Neutrophil (primary cell): ENCODE measurements around the gene NFE2L3.
"Not testable (repeated sequence)": the region's sequence is repeated elsewhere in the genome, so short reads cannot be mapped to it uniquely, and the experiment has no call there.

Experiments used
- H3K27ac ChIP-seq: fragments of 200-600 bp; sonication (generic); 2 replicates; pipeline ENCODE4 v1.5.1; 2016; ENCODE audit warnings: mild to moderate bottlenecking, moderate library complexity
- H3K27me3 ChIP-seq: fragments of 200-600 bp; sonication (generic); 2 replicates; pipeline ENCODE4 v1.6.0; 2016; ENCODE audit warnings: mild to moderate bottlenecking
- H3K36me3 ChIP-seq: fragments of 200-600 bp; sonication (generic); 2 replicates; pipeline ENCODE4 v1.5.1; 2017
- H3K4me1 ChIP-seq, 2 experiments: fragments of 200-600 bp in 1 of 2; sonication (generic) in 1 of 2; 1 replicate in 1 of 2; 2 replicates in 1 of 2; pipeline versions ENCODE4 v1.5.1 to v1.6.1; 2013 to 2016; ENCODE audit warnings: low read depth in 1 of 2, low read length in 1 of 2, mild to moderate bottlenecking in 1 of 2, moderate library complexity in 1 of 2; ENCODE audit not compliant: control insufficient read depth in 1 of 2, insufficient read depth in 1 of 2
- H3K4me3 ChIP-seq, 2 experiments: fragments of 200-600 bp in 1 of 2; sonication (generic) in 1 of 2; 1 replicate in 1 of 2; 2 replicates in 1 of 2; pipeline ENCODE4 v1.5.1; 2013 to 2016; ENCODE audit warnings: low read depth in 1 of 2, low read length in 1 of 2, mild to moderate bottlenecking in 1 of 2, moderate library complexity in 1 of 2
- H3K9me3 ChIP-seq: fragments of 200-600 bp; sonication (generic); 2 replicates; pipeline ENCODE4 v1.5.1; 2016
- CTCF ChIP-seq: fragments of 200-600 bp; sonication (generic); IDR thresholded peaks from 2 replicates; pipeline ENCODE4 v1.5.1; 2016; ENCODE audit warnings: antibody characterized with exemption

Gene NFE2L3

DNA sequence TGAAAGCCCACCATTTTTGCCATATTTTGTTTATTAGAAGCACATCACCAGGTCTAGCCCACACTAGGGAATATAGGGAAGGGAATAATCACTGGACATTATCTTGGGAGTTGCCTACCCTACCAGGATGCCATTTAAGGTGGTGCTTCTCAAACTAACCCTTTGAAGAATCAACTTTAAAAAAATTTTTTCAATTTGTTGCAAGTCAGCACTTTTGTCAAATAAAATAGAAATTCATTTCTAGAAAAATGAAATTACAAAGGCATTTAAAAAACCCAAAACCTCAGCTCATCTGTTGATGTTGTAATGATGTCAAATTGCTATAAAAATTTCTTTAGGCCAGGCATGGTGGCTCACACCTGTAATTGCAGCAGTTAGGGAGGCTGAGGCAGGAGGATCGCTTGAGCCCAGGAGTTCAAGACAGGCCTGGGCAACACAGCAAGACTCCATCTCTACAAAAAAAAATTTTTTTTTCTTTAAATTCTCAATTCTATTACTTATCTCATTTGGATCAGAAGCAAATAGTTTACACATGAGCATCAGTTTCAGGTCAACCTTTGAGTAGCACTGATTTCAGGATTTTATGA lies 2.5 kb upstream of the NFE2L3 start:
- no peak for TF ChIP-seq CTCF

DNA sequence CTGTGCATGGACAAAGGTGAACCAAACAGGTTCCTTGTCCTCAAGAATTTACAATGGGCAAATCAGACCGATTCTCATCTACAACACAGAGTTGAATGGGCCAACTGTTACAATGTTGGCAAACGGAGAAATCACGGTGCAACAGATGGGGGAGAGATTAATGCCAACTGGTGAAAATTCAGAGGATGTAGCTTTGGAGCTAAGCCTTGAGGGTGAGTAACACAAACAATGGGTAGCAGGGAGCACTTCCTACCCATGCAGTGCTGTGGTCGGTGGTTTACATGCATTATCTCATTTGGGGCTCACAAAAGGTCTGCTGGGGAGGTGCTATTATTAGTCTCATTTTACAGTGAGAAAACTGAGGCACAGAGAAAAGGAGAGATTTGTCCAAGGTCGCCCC lies 902 bp upstream of the NFE2L3 start:
- H3K4me3 ChIP-seq, result no peak overlapping the region
- H3K27me3 ChIP-seq, result peaks cover 66% of the 10 kb centered on the region
- peaks cover 16 to 21% of the 10 kb centered on the region in 2 experiments for H3K4me1 ChIP-seq
- no peak overlapping the region for H3K27ac ChIP-seq
- no peaks in the 10 kb centered on the region for H3K9me3 ChIP-seq
- TF ChIP-seq CTCF, result no peak
- no peaks in the 10 kb centered on the region for H3K36me3 ChIP-seq

More for the DNA sequence above, 2.5 kb upstream of the NFE2L3 start:
- H3K9me3 ChIP-seq, result no peaks in the 10 kb centered on the region
- no peak overlapping the region for H3K4me3 ChIP-seq
- H3K27me3 ChIP-seq, result peaks cover 56% of the 10 kb centered on the region
- peaks cover 16 to 21% of the 10 kb centered on the region in 2 experiments for H3K4me1 ChIP-seq
- no peaks in the 10 kb centered on the region for H3K36me3 ChIP-seq
- H3K27ac ChIP-seq, result no peak overlapping the region

DNA sequence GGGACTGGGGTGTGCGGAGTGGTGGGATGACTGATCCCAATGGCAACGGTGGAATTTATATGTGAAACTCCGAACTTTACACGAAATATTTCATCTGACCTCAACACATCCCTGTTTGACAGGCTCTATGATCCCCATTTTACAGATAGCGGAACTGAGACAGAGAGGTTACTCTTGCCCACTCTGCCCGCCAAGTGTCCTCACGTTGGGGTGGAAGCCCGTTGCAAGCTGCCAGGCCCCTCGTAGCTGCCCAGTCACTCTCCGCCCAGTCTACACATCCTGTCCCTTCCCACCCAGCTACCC lies 397 bp upstream of the NFE2L3 start:
- peaks cover 66% of the 10 kb centered on the region for H3K27me3 ChIP-seq
- H3K27ac ChIP-seq, result no peak overlapping the region
- H3K9me3 ChIP-seq, result no peaks in the 10 kb centered on the region
- no peak for TF ChIP-seq CTCF
- peak overlapping the region; percentile 60 to 70 for H3K4me3 ChIP-seq
- peaks cover 16 to 21% of the 10 kb centered on the region in 2 experiments for H3K4me1 ChIP-seq
- no peaks in the 10 kb centered on the region for H3K36me3 ChIP-seq

DNA sequence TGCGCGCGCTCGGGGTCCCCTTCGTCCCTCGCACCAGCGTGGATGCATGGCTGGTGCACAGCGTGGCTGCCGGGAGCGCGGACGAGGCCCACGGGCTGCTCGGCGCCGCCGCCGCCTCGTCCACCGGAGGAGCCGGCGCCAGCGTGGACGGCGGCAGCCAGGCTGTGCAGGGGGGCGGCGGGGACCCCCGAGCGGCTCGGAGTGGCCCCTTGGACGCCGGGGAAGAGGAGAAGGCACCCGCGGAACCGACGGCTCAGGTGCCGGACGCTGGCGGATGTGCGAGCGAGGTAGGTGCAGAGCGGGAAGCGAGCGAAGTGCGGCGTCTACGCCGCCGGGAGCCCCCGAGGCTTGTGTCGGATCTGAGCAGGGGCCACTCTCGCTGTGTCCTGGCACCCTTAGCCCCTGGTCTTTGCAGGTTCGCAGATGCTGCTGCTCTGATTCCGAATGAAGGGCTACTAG lies 813 bp downstream of the NFE2L3 start:
- peaks cover 66% of the 10 kb centered on the region for H3K27me3 ChIP-seq
- not testable (repeated sequence) for H3K27ac ChIP-seq, H3K9me3 ChIP-seq, H3K36me3 ChIP-seq
- peaks cover 16 to 21% of the 10 kb centered on the region in 2 experiments for H3K4me1 ChIP-seq
- H3K4me3 ChIP-seq, result peak overlapping the region; percentile 60 to 70

DNA sequence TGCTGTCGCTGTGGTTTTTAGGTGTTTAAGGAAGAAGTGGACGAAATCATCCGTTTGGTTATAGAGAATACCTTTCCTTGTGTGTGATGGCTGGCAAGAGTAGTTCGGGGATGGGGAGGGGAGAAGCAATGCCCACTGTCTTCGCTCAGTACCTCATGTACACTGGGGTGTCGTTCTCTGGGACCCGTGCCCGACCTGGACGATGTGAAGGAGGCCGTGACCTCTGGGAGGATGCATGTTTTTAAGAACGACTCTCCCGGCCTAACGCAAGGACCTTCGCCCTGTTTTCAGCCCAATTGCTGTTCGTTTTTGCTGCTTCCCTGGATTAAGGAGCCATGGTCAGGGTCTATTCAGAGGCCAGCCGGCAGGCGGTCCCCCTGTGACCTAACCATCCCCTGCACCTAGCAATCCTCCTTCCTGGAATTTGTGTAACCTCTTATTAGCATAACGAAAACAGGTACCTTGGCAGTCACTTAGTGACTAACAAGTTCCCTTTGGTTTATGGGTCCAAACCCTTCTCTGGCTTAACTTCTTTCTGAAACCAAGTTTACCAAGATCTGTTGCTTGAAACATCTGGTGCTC lies 1.3 kb downstream of the NFE2L3 start:
- H3K27me3 ChIP-seq, result peaks cover 66% of the 10 kb centered on the region
- H3K4me3 ChIP-seq, result peak overlapping the region; percentile 60 to 70
- H3K36me3 ChIP-seq, result no peaks in the 10 kb centered on the region
- no peak overlapping the region for H3K27ac ChIP-seq
- TF ChIP-seq CTCF, result no peak
- H3K9me3 ChIP-seq, result no peaks in the 10 kb centered on the region
- H3K4me1 ChIP-seq, result peaks cover 16 to 21% of the 10 kb centered on the region in 2 experiments
